Neural crest cell (in vitro differentiated cells): ENCODE data around the gene CSF3R. TPM values are rescaled to one million over a fixed set of nuclear protein-coding genes. Genes with fewer than 3 reads are reported as not detected.

Experiments used
- DNase-seq: peaks from one replicate; pipeline ENCODE4 v3.0.0; 2021; ENCODE audit warnings: low read depth, mixed read lengths, low spot score
- H3K27ac Mint-ChIP-seq: one replicate; pipeline ENCODE4 v1.8.0; 2021; ENCODE audit warnings: mild to moderate bottlenecking, mixed read lengths; ENCODE audit not compliant: unreplicated experiment
- H3K27me3 Mint-ChIP-seq: 2 replicates; pipeline ENCODE4 v1.8.0; 2021; ENCODE audit warnings: low read depth, mild to moderate bottlenecking, mixed read lengths
- H3K36me3 Mint-ChIP-seq: 2 replicates; pipeline ENCODE4 v1.8.0; 2021; ENCODE audit warnings: low read depth, mild to moderate bottlenecking, mixed read lengths
- H3K4me1 Mint-ChIP-seq: 2 replicates; pipeline ENCODE4 v1.8.0; 2021; ENCODE audit warnings: mixed read lengths
- H3K4me3 Mint-ChIP-seq: one replicate; pipeline ENCODE4 v1.8.0; 2021; ENCODE audit warnings: mild to moderate bottlenecking, mixed read lengths
- H3K9me3 Mint-ChIP-seq: 2 replicates; pipeline ENCODE4 v1.8.0; 2021; ENCODE audit warnings: mixed read lengths
- CTCF ChIP-seq: fragments of 200-600 bp; sonication (generic); conservative IDR thresholded peaks from 2 replicates; pipeline ENCODE4 v1.5.0; 2021; ENCODE audit warnings: antibody characterized with exemption, mild to moderate bottlenecking
- total RNA-seq: library from RNA; stranded (reverse); gene quantifications from 2 replicates; pipeline ENCODE4 v1.2.1, GENCODE V29; 2021

The CSF3R gene
- total RNA-seq, 1 donor from 2014 or later = not detected

- Mint-ChIP-seq H3K4me3 (no peak overlapping the region), H3K27me3 (no peaks in the 10 kb centered on the region), H3K9me3 (no peaks in the 10 kb centered on the region), H3K36me3 (no peaks in the 10 kb centered on the region), H3K27ac (peak overlapping the region; percentile 75), H3K4me1 (no peaks in the 10 kb centered on the region)
- peak; percentile 45 for DNase-seq
- TF ChIP-seq CTCF = peak; percentile 94
Measured at GRCh38 chr1:36516372-36517010, 33.8 kb upstream of the CSF3R start.

GRCh38 chr1:36515315-36516138, 32.8 kb upstream of the CSF3R start:
- H3K9me3 Mint-ChIP-seq = no peaks in the 10 kb centered on the region
- no peaks in the 10 kb centered on the region for H3K4me1 Mint-ChIP-seq
- no peak overlapping the region for H3K4me3 Mint-ChIP-seq
- no peak for TF ChIP-seq CTCF
- no peaks in the 10 kb centered on the region for H3K27me3 Mint-ChIP-seq
- no peak for DNase-seq
- no peak overlapping the region for H3K27ac Mint-ChIP-seq
- H3K36me3 Mint-ChIP-seq = no peaks in the 10 kb centered on the region

- H3K4me3 Mint-ChIP-seq = no peak overlapping the region
Measured at GRCh38 chr1:36514501-36514900, 31.8 kb upstream of the CSF3R start.

GRCh38 chr1:36513676-36514473, 31.2 kb upstream of the CSF3R start:
- H3K36me3 Mint-ChIP-seq = no peaks in the 10 kb centered on the region
- H3K27me3 Mint-ChIP-seq = no peaks in the 10 kb centered on the region
- H3K9me3 Mint-ChIP-seq = no peaks in the 10 kb centered on the region
- no peak overlapping the region for H3K4me3 Mint-ChIP-seq
- no peak for DNase-seq
- no peaks in the 10 kb centered on the region for H3K4me1 Mint-ChIP-seq
- peak overlapping the region; percentile 62 for H3K27ac Mint-ChIP-seq
- no peak for TF ChIP-seq CTCF

More at GRCh38 chr1:36514501-36514900, 31.8 kb upstream of the CSF3R start:
- Mint-ChIP-seq H3K27me3 (no peaks in the 10 kb centered on the region), H3K27ac (peak overlapping the region; percentile 45), H3K36me3 (no peaks in the 10 kb centered on the region), H3K4me1 (no peaks in the 10 kb centered on the region), H3K9me3 (no peaks in the 10 kb centered on the region)
- DNase-seq = no peak
- TF ChIP-seq CTCF = no peak

GRCh38 chr1:36512842-36513241, 30.1 kb upstream of the CSF3R start:
- Mint-ChIP-seq H3K4me3 (no peak overlapping the region), H3K36me3 (no peaks in the 10 kb centered on the region), H3K4me1 (no peaks in the 10 kb centered on the region), H3K9me3 (no peaks in the 10 kb centered on the region), H3K27ac (no peak overlapping the region), H3K27me3 (no peaks in the 10 kb centered on the region)
- no peak for DNase-seq
- no peak for TF ChIP-seq CTCF
